ENCODE measurements around the gene P2RX7. TPM values are rescaled to one million over a fixed set of nuclear protein-coding genes. Genes with fewer than 3 reads are reported as not detected.
A peak's percentile ranks its signal among the peaks of the same experiment; 100 is the strongest.
"Not testable (repeated sequence)": the region's sequence is repeated elsewhere in the genome, so short reads cannot be mapped to it uniquely, and the experiment has no call there.

The P2RX7 gene
- polyA plus RNA-seq, 4 donors = 0.73 to 1.1 (median 1.0) TPM

DNA sequence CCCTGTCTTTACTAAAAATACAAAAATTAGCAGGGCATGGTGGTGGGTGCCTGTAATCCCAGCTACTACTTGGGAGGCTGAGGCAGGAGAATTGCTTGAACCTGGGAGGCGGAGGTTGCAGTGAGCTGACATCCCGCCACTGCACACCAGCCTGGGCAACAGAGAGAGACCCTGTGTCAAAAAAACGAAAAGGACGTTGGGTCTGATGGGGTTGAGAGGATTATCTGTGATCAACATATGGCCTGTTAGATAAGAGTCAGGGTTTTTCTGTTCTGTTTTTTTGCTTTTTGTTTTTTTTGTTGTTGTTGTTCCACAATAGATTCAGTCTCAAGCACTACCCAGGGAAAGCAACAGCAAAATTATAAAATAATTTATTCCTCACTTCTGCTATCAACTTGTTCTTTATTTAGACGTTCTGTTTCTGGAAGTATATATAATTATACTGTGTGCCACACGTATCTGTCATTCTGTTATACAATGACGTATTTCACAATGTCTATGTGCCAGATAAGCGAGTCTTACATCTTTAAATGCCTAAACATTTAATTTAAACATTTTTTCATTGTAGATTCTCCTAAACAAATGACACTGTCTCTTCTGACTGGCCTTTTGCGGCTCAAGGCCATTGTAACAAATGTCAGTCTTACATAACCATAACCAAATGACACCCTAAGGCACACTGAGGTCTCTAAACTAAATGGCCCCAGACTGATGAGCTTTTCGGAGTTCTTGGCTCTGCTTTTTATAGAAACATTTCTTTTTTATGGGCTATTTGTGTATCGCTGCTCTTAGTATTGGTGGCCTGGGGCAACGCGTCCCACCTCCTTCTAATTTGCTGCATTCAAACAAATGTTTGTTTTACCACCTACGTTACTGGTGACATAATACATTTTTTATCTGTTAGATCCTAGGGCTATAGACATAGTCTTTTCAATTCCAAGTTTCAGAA, 70.0 kb downstream of the P2RX7 start:
- DNase-seq (ENCODE audit: low read depth in 4 of 4, low spot score in 2 of 4) = no peak

DNA sequence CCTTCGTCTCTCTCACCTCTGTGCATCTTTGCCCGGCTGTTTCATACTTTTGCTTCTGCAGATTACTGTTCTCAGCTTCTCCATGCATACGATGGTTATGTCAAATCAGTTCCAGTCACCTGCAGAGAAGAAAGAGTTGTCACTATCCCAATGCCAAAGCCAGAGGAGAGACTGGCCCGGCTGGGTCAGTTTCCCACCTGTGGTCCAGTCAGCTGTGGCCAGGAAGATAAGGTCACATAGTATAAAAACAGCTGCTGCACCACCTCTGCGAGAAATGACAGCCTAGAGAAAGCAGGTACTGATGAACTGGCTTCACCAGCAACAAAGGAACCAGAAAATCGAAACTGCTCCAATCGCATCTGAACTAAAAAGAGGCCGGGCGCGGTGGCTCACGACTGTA, 70.8 kb downstream of the P2RX7 start:
- DNase-seq (ENCODE audit: low read depth in 4 of 4, low spot score in 2 of 4) = no peak

DNA sequence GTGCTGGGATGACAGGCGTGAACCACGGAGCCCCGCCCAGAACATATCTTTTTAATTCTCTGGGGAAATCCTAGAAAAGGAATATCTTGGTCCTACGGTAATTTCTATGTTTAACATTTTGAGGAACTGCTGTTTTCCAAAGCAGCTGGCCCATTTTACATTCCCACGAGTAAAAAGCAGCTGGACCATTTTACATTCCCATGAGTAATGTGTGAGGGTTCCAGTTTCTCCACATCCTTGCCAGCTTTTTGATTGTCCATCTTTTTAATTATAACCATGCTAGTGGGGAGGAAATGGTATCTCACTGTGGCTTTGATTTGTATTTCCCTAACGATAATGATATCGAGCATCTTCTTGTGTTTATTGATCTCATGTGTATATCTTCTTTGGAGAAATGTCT, 72.8 kb downstream of the P2RX7 start:
- DNase-seq (ENCODE audit: low read depth in 4 of 4, low spot score in 2 of 4) = no peak

DNA sequence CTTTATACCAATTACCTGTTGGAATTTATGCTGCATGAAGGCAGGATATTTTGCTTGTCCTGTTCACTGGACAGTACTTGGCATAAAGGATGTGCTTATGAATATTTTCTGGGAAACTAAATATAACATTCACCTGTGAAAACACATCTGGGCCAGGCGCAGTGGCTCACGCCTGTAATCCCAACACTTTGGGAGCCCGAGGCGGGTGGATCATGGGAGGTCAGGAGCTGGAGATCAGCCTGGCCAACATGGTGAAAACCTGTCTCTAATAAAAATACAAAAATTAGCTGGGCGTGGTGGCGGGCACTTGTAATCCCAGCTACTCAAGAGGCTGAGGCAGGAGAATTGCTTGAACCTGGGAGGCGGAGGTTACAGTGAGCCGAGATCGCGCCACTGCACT, 75.9 kb downstream of the P2RX7 start:
- not testable (repeated sequence) for DNase-seq (ENCODE audit: low read depth in 4 of 4, low spot score in 2 of 4)

DNA sequence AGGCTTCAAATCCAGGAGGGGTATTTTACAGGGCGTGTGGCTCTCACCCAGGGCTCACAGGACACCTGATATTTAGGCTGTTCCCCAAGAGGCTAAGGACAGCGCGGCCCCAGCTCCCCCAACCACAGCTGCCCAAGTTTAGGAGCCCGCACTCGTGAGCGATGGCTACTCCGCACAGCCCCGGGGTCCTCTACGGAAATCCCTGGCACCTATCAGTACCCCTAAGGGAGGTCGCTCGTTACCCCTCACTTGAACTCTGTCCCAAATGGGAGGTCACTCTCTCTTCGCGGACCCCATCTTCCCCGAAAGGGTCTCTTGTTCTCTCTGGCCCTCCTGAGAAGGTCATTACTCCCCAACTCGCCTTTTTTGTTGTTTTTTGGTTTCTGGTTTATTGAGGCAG, 76.5 kb downstream of the P2RX7 start:
- no peak for DNase-seq (ENCODE audit: low read depth in 4 of 4, low spot score in 2 of 4)

DNA sequence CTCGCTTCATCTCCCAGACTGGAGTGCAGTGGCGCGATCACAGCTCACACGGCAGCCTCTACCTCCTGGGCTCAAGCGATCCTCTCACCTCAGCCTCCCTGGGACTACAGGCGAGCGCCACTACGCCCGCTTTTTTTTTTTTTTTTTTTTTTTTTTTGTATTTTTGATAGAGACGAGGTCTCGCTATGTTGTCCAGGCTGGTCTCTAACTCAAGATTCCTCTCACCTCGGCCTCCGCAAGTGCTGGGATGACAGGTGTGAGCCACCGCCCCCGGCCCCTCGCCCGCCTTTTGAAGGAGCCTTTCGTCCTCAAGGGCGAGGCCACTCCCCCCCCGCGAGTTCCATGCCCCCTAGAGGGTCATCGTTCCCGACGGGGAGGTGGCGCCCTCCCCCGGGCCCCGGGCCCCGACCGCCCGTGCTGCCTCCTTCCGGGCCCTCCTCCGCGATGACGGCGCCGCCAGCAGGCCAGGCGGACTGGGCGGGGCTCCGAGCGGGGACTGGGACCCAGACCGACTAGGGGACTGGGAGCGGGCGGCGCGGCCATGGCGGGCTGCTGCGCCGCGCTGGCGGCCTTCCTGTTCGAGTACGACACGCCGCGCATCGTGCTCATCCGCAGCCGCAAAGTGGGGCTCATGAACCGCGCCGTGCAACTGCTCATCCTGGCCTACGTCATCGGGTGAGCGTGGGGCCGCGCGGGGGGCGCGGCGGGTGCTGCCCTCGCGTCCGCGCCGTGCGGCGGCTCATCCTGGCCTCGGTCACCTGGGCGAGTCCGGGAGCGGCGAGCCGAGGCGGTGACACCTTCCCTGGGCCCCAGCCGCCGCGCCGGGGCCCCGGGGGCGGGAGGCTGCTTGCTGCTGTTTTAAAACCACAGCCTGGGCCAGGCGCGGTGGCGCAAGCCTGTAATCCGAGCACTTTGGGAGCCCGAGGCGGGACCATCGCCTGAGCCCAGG, 77.2 kb downstream of the P2RX7 start, which contains the start of gene P2RX4:
Gene P2RX4 (plus strand): TSS at position 506 of the 949 bp plus-strand sequence. CDS start 36 bp downstream, at position 542.
- peak; percentile 55 to 76 (median 63) for DNase-seq (ENCODE audit: low read depth in 4 of 4, low spot score in 2 of 4)

DNA sequence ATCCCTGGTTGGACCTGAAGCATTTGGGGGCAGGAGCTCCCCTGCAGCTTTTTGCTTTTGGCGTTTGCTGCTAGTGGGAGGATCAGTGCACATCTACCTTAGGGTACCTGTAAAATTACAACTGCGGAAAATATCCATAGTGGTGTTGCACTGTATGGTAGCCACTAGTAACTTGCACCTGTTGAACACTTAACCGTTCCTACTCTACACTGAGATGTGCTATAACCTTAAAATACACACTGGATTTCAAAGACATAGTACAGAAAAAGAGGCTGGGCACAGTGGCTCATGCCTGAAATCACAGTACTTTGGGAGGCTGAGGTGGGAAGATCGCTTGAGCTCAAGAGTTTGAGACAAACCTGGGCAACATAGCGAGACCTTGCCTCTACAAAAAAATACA, 80.2 kb downstream of the P2RX7 start:
- no peak for DNase-seq (ENCODE audit: low read depth in 4 of 4, low spot score in 2 of 4)

DNA sequence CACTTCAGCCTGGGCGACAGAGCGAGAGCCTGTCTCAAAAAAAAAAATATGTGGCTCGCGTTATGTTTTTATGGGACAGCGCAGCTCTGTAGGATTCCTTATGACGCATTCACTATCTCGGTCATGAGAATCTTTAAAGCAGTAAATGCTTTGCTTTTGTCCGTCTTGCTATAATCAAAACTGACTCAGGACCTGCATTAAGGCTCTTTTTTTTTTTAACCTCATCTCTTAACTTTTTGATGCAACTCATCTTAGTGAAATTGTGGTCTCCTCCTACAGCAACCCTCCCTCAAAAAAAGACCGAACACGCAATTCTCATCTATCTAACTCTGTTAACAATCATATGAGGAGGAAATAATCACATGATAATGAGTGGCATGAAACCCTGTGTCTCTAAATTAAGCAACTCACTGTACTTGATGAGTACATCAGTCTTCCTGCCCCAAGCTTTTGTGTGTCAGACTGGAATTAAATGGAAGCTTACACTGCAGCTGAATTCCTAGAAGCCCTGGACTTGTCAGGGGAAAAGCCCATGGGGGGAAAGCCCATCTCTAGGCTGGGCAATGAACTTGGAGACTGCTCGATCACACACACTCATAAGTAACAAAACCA, 81.6 kb downstream of the P2RX7 start:
- DNase-seq (ENCODE audit: low read depth in 4 of 4, low spot score in 2 of 4) = no peak

DNA sequence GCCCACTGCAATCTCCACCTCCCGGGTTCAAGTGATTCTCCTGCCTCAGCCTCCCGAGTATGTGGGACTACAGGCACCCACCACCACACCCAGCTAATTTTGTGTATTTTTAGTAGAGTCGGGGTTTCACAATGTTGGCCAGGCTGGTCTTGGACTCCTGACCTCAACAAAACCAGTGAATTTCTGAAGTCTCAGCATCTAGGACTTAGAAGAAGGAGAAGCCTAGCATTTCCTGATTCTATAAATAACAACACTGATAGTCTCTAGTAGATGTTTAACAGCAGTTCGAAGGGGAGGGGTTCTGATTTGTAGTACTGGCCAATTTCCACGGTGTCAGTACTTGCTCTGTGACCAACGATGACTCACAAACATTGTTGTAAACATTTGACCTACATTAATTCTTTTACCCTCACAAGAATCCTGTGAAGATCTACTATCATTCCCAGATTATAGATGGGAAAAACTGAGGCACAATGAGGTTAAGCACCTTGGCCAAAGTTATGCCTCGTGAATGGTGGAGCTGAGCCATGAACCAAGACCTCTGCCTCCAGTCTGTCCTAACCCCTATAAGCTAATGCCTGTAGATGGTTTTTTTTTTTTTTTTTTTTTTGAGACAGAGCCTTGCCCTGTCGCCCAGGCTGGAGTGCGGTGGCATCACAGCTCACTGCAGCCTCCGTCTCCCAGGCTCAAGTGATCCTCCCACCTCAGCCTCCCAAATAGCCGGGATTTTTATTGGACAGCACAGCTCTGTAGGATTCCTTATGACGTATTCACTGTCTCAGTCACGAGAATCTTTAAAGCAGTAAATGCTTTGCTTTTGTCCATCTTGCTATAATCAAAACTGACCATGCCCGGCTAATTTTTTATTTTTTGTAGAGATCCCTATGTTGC, 82.4 kb downstream of the P2RX7 start:
- no peak for DNase-seq (ENCODE audit: low read depth in 4 of 4, low spot score in 2 of 4)

DNA sequence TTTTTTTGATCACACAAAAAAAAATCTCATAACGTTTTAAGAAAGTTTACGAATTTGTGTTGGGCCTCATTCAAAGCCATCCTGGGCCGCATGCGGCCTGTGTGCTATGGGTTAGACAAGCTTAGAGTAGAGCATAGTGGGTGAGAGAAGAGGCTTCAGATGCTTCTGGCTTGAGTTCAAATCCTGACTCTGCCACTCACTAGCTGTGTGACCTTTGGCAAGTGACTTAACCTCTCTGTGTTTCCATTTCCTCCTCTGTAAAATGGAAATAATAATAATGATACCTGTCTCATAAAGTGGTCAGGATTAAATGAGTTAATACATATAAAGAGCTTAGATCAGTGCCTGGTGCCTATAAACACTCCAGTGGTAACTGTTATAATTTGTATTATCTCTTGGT, 83.4 kb downstream of the P2RX7 start:
- DNase-seq (ENCODE audit: low read depth in 4 of 4, low spot score in 2 of 4) = no peak

DNA sequence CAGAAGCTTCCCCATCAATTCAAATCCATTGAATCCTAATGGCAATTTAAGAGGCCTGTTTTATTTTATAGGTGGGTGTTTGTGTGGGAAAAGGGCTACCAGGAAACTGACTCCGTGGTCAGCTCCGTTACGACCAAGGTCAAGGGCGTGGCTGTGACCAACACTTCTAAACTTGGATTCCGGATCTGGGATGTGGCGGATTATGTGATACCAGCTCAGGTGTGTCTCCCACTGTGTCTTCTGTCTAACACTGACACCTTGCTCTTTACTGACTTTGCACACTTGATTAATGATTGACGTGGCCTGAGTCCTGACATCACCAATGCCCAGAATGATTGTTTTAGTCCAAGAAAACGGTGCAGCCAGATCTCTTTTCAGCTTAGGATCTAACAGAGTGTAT, 84.4 kb downstream of the P2RX7 start:
- no peak for DNase-seq (ENCODE audit: low read depth in 4 of 4, low spot score in 2 of 4)

DNA sequence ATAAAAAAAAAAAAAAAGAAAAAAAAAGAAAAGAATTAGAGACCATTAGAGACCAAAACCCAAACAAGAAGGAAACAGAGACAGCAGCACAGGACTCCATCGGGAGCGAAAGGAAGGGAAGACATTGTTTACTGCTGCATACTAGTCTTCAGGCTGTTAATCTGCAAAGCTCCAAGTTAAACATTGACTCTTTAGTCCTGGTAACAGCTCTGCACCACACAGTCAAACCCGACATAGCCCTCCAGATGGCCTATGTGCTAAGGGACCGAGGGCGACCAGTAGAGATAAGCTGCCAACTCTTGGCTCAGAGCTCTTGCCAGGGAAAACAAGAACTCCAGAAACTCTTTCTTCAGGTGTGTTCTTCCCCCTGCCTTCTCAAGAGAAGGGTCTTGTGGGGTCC, 85.1 kb downstream of the P2RX7 start:
- DNase-seq (ENCODE audit: low read depth in 4 of 4, low spot score in 2 of 4) = no peak

DNA sequence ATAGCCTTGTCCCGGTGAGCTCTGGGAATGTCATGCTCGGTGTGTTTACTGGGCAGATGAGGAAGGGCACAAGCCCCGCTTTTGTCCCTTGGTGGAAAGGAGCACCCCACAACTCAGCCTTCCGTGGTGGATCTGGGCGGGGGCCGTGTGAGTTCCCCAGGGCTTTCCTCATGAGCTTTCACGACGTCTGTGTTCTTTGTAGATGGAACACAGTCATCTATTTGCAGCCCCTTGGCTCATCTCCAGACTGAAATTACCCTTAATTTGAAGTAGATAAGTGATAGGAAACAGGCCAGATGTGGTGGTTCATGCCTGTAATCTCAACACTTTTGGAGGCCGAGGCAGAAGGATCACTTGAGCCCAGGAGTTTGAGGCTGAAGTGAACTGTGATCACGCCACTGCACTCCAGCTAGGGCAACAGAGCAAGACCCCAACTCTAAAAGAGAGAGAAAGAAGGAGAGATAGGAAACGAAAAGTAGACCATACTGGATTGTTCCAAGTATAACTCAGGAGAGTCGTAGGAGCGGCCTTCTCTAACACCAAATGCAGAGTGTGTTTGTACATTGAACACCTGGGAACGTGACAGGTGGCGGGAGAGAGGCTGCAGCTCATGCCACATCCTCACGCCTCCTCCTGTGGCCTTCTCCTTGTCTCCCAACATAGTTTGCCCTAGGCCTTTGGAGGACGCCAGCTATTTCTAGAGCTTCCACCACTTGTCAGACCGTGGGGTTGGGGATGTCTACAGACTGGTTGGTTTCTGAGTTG, 86.1 kb downstream of the P2RX7 start:
- no peak for DNase-seq (ENCODE audit: low read depth in 4 of 4, low spot score in 2 of 4)

DNA sequence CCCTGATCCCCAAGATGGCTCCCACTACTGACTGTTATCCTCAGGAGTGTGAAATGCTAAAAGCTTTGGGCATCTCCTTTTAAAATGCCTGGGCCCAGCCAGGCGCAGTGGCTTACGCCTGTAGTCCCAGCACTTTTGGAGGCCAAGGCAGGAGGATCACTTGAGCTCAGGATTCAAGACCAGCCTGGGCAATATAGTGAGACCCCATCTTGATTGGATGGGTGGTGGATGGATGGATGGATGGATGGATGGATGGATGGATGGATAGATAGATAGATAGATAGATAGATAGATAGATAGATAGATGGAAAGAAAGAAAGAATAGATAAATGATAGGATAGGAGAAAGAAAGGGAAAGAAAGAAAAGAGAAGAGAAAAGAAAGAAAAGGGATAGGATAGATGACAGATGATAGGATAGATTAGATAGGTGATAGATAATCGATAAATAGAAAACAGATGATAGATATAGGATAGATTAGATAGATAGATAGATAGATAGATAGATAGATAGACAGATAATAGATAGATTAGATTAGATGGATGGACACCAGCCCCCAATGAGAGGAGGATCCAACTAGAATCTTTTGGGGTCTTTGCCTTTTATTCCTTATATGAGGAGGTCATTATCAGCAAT, 86.8 kb downstream of the P2RX7 start:
- DNase-seq (ENCODE audit: low read depth in 4 of 4, low spot score in 2 of 4) = no peak

DNA sequence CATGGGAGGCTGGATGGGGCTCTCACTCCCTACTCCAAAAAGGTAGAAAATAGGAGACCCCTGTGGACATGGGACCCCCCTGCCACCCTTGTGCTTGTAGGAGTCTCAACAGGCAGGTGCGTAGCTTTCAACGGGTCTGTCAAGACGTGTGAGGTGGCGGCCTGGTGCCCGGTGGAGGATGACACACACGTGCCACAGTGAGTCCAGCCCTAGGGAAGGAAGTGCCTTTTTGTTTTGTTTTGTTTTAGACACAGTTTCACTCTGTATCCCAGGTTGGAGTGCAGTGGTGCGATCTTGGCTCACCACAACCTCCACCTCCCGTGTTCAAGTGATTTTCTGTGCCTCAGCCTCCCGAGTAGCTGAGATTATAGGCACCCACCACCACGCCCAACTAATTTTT, 90.2 kb downstream of the P2RX7 start:
- DNase-seq (ENCODE audit: low read depth in 4 of 4, low spot score in 2 of 4) = no peak

DNA sequence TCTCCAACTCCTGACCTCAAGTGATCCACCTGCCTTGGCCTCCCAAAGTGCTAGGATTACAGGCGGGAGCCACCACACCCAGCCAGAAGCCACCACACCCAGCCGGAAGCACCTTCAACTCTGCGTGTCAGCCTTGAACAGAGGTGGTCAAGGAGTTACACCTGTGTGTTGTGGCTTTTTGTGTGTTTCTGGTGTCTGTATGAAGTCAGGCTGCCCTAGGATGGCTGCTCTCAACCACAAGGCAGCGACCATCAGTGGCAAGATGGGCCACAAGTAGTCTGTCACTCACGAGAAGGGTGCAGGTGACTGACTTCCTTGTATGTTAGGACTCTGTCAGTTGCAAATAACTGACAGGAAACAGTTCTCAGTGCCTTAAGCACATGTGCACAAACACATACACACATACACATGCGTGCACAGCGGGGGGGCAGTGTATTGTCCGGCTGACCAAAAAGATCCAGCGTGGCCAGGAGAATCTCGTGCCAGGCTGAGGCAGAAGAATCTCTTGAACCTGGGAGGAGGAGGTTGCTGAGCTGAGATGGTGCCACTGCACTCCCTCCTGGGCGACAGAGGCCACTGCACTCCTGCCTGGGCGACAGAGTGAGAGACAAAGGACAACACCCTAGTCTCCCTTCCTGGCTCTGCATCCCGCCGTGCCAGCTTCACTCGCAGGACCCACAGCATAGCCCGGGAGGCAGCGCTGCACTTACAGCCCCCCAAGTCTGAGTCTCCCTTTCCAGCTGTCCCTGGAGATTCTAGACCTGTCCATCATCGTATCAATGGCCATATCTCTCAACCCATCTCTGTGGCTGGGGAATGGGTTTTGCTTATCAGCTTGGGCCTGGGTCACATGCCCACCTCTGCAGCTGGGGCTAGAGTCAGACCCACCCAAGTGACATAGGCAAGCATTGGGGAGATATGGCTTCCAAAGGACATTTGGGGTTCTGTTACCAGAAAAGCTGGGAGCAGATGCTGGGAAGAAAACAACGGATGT, 90.9 kb downstream of the P2RX7 start:
- DNase-seq (ENCODE audit: low read depth in 4 of 4, low spot score in 2 of 4) = no peak

DNA sequence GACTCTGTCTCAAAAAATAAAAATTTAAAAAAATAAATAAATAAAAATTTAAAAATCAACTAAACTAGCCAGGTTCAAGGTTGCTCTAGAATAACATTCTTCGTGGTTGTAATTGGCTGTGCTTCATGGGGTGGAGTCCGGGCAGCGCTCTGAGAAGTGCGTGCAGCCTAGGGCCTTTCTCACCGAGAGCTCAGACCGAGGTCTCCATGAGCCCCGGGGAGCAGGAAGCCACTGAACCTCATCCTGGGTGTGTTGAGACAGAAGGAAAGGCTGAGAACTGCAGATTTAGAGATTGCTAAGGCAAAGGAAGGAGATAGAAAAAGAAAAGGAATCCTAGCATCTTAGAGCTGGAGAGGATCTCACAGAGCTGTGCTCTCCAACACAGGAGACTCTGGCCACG, 91.9 kb downstream of the P2RX7 start:
- no peak for DNase-seq (ENCODE audit: low read depth in 4 of 4, low spot score in 2 of 4)

Data from left renal cortex interstitium (tissue), 4 donors.